PC-3 (cell line): ENCODE data around the gene ZNF423. TPM values are rescaled to one million over a fixed set of nuclear protein-coding genes. Genes with fewer than 3 reads are reported as not detected.

ENCODE experiments used
- ATAC-seq: fragments of 200-7000 bp; cut with Tn5 transposase; 2 replicates; pipeline ENCODE4 v1.9.1; 2020; ENCODE audit warnings: mild to moderate bottlenecking, moderate library complexity
- BruUV-seq: library from RNA; stranded (reverse); fragments of 400-500 nt; replicated peaks from 2 replicates; lab custom pipeline; 2021; lab: Mats Ljungman, UMichigan
- CTCF ChIA-PET: fragments of 300-600 bp; sonication (Branson Sonifier 250); formaldehyde crosslinking; loops from one replicate; lab custom pipeline; 2022; ENCODE audit warnings: antibody characterized with exemption; lab: Charles Lee
- POLR2A ChIA-PET: fragments of 300-600 bp; sonication (Branson Sonifier 250); formaldehyde crosslinking; loops from one replicate; lab custom pipeline; 2022; ENCODE audit warnings: antibody characterized with exemption; ENCODE audit not compliant: unreplicated experiment; lab: Charles Lee
- DNase-seq: peaks from one replicate; pipeline ENCODE4 v3.0.0-alpha.2; 2015
- H2AFZ ChIP-seq: fragments of 300-600 bp; sonication (generic); 2 replicates; pipeline ENCODE4 v1.6.0; 2016; ENCODE audit warnings: antibody characterized with exemption, low read length
- H3F3A ChIP-seq: fragments of 300-600 bp; sonication (generic); one replicate; pipeline ENCODE4 v1.6.0; 2017; ENCODE audit warnings: antibody characterized with exemption, low read length, control low read depth, mild to moderate bottlenecking; ENCODE audit not compliant: unreplicated experiment
- H3K27ac ChIP-seq: fragments of 300-600 bp; sonication (generic); 2 replicates; pipeline ENCODE4 v1.5.1; 2016; ENCODE audit warnings: mild to moderate bottlenecking, low read length
- H3K27me3 ChIP-seq: fragments of 300-600 bp; sonication (generic); 2 replicates; pipeline ENCODE4 v1.6.1; 2016; ENCODE audit warnings: low read length, mixed read lengths
- H3K36me3 ChIP-seq: fragments of 300-600 bp; sonication (generic); 2 replicates; pipeline ENCODE4 v1.6.1; 2016; ENCODE audit warnings: low read depth, mixed run types, low read length, mixed read lengths
- H3K4me1 ChIP-seq: fragments of 300-600 bp; sonication (generic); 2 replicates; pipeline ENCODE4 v1.5.1; 2016; ENCODE audit warnings: low read length; ENCODE audit not compliant: insufficient read depth
- H3K4me2 ChIP-seq: fragments of 300-600 bp; sonication (generic); 2 replicates; pipeline ENCODE4 v1.6.0; 2016; ENCODE audit warnings: low read length
- H3K4me3 ChIP-seq: fragments of 300-600 bp; sonication (generic); 2 replicates; pipeline ENCODE4 v1.5.1; 2016; ENCODE audit warnings: mild to moderate bottlenecking, low read length, mixed read lengths
- H3K79me2 ChIP-seq: fragments of 300-600 bp; sonication (generic); 2 replicates; pipeline ENCODE4 v1.6.1; 2017; ENCODE audit warnings: low read length, mixed read lengths
- H3K9ac ChIP-seq: fragments of 300-600 bp; sonication (generic); 2 replicates; pipeline ENCODE4 v1.6.0; 2016; ENCODE audit warnings: mild to moderate bottlenecking, low read length
- H3K9me2 ChIP-seq: fragments of 300-600 bp; sonication (generic); replicated peaks from 2 replicates; pipeline ENCODE4 v1.6.1; 2016; ENCODE audit warnings: mixed run types, low read length, mixed read lengths
- H3K9me3 ChIP-seq: fragments of 300-600 bp; sonication (generic); 2 replicates; pipeline ENCODE4 v1.6.1; 2016; ENCODE audit warnings: low read length, mixed read lengths
- H4K20me1 ChIP-seq: fragments of 300-600 bp; sonication (generic); 2 replicates; pipeline ENCODE4 v1.6.1; 2016; ENCODE audit warnings: low read length, mixed read lengths
- CTCF ChIP-seq: fragments of 300-600 bp; sonication (generic); conservative IDR thresholded peaks from 2 replicates; pipeline ENCODE4 v1.5.1; 2017; ENCODE audit warnings: antibody characterized with exemption, low read depth, mild to moderate bottlenecking, low read length
- EZH2 ChIP-seq: fragments of 300-600 bp; sonication (generic); IDR thresholded peaks from one replicate; pipeline ENCODE4 v1.6.1; 2017; ENCODE audit warnings: antibody characterized with exemption, mild to moderate bottlenecking, low read length; ENCODE audit not compliant: unreplicated experiment
- EZH2phosphoT487 ChIP-seq: fragments of 300-600 bp; sonication (generic); IDR thresholded peaks from 2 replicates; pipeline ENCODE4 v1.6.1; 2018; ENCODE audit warnings: mild to moderate bottlenecking, antibody characterized with exemption, low read length, borderline replicate concordance
- intact Hi-C: fragments of 100-400 bp; cut with micrococcal nuclease; formaldehyde crosslinking; loops from 2 replicates; pipeline ENCODE4 v1.9.0; 2023
- total RNA-seq: library from RNA; depleted of rRNA; stranded (reverse); fragments of >200 nt; gene quantifications from 2 replicates; pipeline ENCODE4 v1.2.3, GENCODE V29; 2014

Gene ZNF423
- total RNA-seq, 1 experiment from 2014 or later = not detected

- Histone ChIP-seq H4K20me1 (no peaks in the 10 kb centered on the region), H2AFZ (no peak overlapping the region), H3K4me2 (no peak overlapping the region), H3K27ac (no peak overlapping the region), H3K9ac (no peak overlapping the region), H3K9me3 (no peaks in the 10 kb centered on the region), H3K4me3 (no peak overlapping the region), H3K4me1 (no peaks in the 10 kb centered on the region), H3K9me2 (no peaks in the 10 kb centered on the region), H3K79me2 (no peaks in the 10 kb centered on the region), H3K36me3 (no peaks in the 10 kb centered on the region), H3K27me3 (no peaks in the 10 kb centered on the region), H3F3A (no peaks in the 10 kb centered on the region)
- CTCF ChIA-PET = no interaction called here
- POLR2A ChIA-PET = no interaction called here
- ATAC-seq (no peak), DNase-seq (no peak)
- no peak for TF ChIP-seq CTCF
- TF ChIP-seq EZH2 = no peak
- no peak for TF ChIP-seq EZH2phosphoT487
- no TSS peak for BruUV-seq
- intact Hi-C loops = no loop called here
Measured at GRCh38 chr16:49659356-49659755, 196.6 kb downstream of the ZNF423 start.

DNA sequence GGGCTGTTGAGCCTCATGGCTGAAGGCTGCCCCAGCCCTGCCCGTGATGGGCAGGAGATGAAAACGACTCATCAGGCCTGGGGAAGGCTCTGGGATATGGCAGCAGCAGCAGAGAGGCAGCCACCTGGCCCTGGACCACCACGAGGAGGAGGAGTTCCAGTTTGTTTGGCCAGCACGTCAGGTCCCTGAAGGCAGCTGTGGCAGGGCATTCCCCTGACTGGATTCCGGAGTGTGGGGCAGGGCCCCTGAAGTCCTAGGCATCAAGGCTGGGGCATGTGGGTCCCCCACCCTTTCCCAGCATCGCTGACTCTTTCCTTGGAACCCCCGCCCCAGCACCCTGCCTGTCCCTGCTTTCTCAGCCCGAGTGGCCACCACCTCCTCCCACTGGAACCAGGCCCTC is 197.4 kb downstream of the ZNF423 start:
- intact Hi-C loops = no loop called here
- no TSS peak for BruUV-seq
- Histone ChIP-seq H3K4me2 (no peak overlapping the region), H3K4me1 (no peaks in the 10 kb centered on the region), H3K9ac (no peak overlapping the region), H3K9me2 (no peaks in the 10 kb centered on the region), H3K9me3 (no peaks in the 10 kb centered on the region), H3K27ac (no peak overlapping the region), H4K20me1 (no peaks in the 10 kb centered on the region), H3F3A (no peaks in the 10 kb centered on the region), H3K79me2 (no peaks in the 10 kb centered on the region), H2AFZ (no peak overlapping the region), H3K4me3 (no peak overlapping the region), H3K36me3 (no peaks in the 10 kb centered on the region), H3K27me3 (no peaks in the 10 kb centered on the region)
- ATAC-seq (no peak), DNase-seq (no peak)
- ChIA-PET POLR2A (no interaction called here), CTCF (no interaction called here)
- no peak for TF ChIP-seq EZH2phosphoT487
- TF ChIP-seq CTCF = no peak
- TF ChIP-seq EZH2 = no peak

DNA sequence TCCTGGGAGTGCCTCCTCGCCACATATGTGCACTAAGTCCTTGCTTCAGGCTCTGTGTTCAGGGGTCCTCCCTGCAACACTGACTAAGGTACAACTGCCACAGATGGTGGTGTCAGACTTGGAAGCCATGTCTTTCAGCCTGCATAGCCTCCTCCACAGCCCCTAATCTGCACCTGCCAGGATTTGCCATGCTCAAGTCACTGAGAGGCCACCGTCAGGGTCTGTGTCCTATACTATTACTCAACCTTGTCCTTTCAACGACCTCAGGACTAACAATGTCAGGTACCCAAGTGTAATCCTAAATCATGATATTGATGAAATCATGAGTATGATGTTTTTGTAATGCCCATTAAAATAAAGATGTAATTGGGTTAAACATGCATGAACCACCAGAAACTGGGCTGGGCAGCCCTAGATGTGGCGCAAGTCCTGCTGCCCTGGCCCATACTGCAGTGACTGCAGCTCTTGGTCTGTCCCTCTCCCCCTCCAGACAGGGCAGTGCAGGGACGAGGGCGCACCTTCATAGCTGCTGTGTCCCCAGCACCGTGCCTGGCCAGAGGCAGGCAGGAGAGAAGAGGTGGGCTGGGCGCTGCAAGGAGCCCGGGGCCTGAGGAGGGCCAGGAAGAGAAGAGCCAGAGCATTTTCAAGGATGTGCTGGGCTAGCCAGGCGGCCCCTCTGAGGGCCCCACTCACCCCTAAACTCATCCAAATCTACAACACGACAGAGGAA is 198.0 kb downstream of the ZNF423 start:
- intact Hi-C loops = no loop called here
- no TSS peak for BruUV-seq
- Histone ChIP-seq H3K79me2 (no peaks in the 10 kb centered on the region), H3F3A (no peaks in the 10 kb centered on the region), H3K4me1 (no peaks in the 10 kb centered on the region), H3K36me3 (no peaks in the 10 kb centered on the region), H3K9me3 (no peaks in the 10 kb centered on the region), H4K20me1 (no peaks in the 10 kb centered on the region), H3K27ac (no peak overlapping the region), H3K4me3 (no peak overlapping the region), H3K9me2 (no peaks in the 10 kb centered on the region), H3K9ac (no peak overlapping the region), H2AFZ (no peak overlapping the region), H3K27me3 (no peaks in the 10 kb centered on the region), H3K4me2 (no peak overlapping the region)
- no peak for ATAC-seq
- CTCF ChIA-PET = no interaction called here
- TF ChIP-seq EZH2phosphoT487 (no peak), EZH2 (no peak), CTCF (no peak)
- POLR2A ChIA-PET = no interaction called here
- DNase-seq = no peak
